ENCODE results near the gene TAF12.

TAF12 gene

DNA sequence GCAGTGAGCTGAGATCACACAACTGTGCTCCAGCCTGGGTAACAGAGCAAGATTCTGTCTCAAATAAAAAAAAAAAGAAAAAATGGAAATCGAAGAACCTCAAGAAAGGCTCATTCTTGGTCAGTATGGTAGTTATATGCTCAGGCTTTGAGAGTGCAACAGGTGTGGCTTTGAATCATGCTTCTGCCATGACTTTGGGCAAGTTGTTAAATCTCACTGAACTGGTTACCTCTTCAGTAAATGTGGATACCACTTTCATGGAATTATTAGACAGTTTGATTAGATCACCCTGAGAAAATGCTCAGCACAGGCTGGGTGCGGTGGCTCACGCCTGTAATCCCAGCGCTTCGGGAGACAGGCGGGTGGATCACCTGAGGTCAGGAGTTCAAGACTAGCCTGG lies 77.1 kb downstream of the TAF12 start:
- no peaks in the 10 kb centered on the region for H3K79me2 ChIP-seq (ENCODE audit: insufficient read depth, low read length)
- no peaks in the 10 kb centered on the region for H3K4me1 ChIP-seq (ENCODE audit: insufficient read depth, low read length, severe bottlenecking)
- no peak overlapping the region for H2AFZ ChIP-seq (ENCODE audit: low read length)
- no peaks in the 10 kb centered on the region for H3K9me3 ChIP-seq (ENCODE audit: low read length)
- H3K9me2 ChIP-seq (ENCODE audit: low read depth, low read length) = no peaks in the 10 kb centered on the region
- H3K4me2 ChIP-seq (ENCODE audit: low read length) = no peak overlapping the region
- no peak for TF ChIP-seq EZH2 (IDR thresholded peaks at IDR 0.05; ENCODE audit: borderline replicate concordance, low read length)
- TF ChIP-seq CTCF (IDR thresholded peaks at IDR 0.05; ENCODE audit: low read length) = no peak
- H3F3A ChIP-seq (ENCODE audit: insufficient read depth, low read length) = no peaks in the 10 kb centered on the region
- H3K4me3 ChIP-seq (ENCODE audit: low read depth, low read length, poor library complexity, severe bottlenecking) = no peak overlapping the region
- no peaks in the 10 kb centered on the region for H3K27me3 ChIP-seq (ENCODE audit: insufficient read depth, low read length)
- H3K27ac ChIP-seq (ENCODE audit: low read depth, low read length, poor library complexity, severe bottlenecking) = no peak overlapping the region
- H3K36me3 ChIP-seq (ENCODE audit: insufficient read depth, low read length) = peaks cover 79% of the 10 kb centered on the region
- no peak overlapping the region for H3K9ac ChIP-seq (ENCODE audit: low read length)
- H4K20me1 ChIP-seq (ENCODE audit: insufficient read depth, low read length) = no peaks in the 10 kb centered on the region

- Histone ChIP-seq H3K4me1 (ENCODE audit: insufficient read depth, low read length, severe bottlenecking) (no peaks in the 10 kb centered on the region), H3K4me2 (ENCODE audit: low read length) (no peak overlapping the region), H3K27me3 (ENCODE audit: insufficient read depth, low read length) (no peaks in the 10 kb centered on the region), H3K9ac (ENCODE audit: low read length) (no peak overlapping the region), H3K9me2 (ENCODE audit: low read depth, low read length) (no peaks in the 10 kb centered on the region), H3K79me2 (ENCODE audit: insufficient read depth, low read length) (no peaks in the 10 kb centered on the region), H3K9me3 (ENCODE audit: low read length) (no peaks in the 10 kb centered on the region), H3K27ac (ENCODE audit: low read depth, low read length, poor library complexity, severe bottlenecking) (no peak overlapping the region), H3K4me3 (ENCODE audit: low read depth, low read length, poor library complexity, severe bottlenecking) (no peak overlapping the region), H3K36me3 (ENCODE audit: insufficient read depth, low read length) (peaks cover 79% of the 10 kb centered on the region), H2AFZ (ENCODE audit: low read length) (no peak overlapping the region), H4K20me1 (ENCODE audit: insufficient read depth, low read length) (no peaks in the 10 kb centered on the region), H3F3A (ENCODE audit: insufficient read depth, low read length) (no peaks in the 10 kb centered on the region)
- no peak for TF ChIP-seq EZH2 (IDR thresholded peaks at IDR 0.05; ENCODE audit: borderline replicate concordance, low read length)
- no peak for TF ChIP-seq CTCF (IDR thresholded peaks at IDR 0.05; ENCODE audit: low read length)
Observed at GRCh38 chr1:28565040-28565439, 77.8 kb downstream of the TAF12 start.

DNA sequence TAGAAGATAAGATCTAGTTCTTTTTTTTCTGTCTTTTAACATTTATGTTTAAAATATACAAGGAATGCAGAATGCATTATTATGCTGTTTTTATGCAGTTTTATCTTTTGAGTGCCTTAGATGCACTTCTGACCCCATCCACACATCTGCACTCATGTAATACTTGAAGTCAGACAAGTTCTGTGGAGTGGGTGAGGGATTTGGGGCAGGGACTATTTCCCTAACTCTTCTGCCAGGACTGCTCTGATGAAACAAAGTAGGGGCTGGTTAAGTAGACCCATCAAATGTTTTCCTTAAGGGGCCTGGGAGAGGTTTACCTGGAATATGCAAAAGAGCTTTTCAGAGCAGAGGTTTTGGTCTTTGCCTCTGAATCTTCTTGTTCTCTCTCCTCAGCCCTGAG lies 78.6 kb downstream of the TAF12 start:
- H3K27ac ChIP-seq (ENCODE audit: low read depth, low read length, poor library complexity, severe bottlenecking) = no peak overlapping the region
- no peak overlapping the region for H3K9ac ChIP-seq (ENCODE audit: low read length)
- no peaks in the 10 kb centered on the region for H4K20me1 ChIP-seq (ENCODE audit: insufficient read depth, low read length)
- no peaks in the 10 kb centered on the region for H3K27me3 ChIP-seq (ENCODE audit: insufficient read depth, low read length)
- no peaks in the 10 kb centered on the region for H3F3A ChIP-seq (ENCODE audit: insufficient read depth, low read length)
- no peak overlapping the region for H3K4me2 ChIP-seq (ENCODE audit: low read length)
- no peaks in the 10 kb centered on the region for H3K9me2 ChIP-seq (ENCODE audit: low read depth, low read length)
- no peak overlapping the region for H2AFZ ChIP-seq (ENCODE audit: low read length)
- TF ChIP-seq EZH2 (IDR thresholded peaks at IDR 0.05; ENCODE audit: borderline replicate concordance, low read length) = no peak
- no peak for TF ChIP-seq CTCF (IDR thresholded peaks at IDR 0.05; ENCODE audit: low read length)
- no peaks in the 10 kb centered on the region for H3K4me1 ChIP-seq (ENCODE audit: insufficient read depth, low read length, severe bottlenecking)
- H3K36me3 ChIP-seq (ENCODE audit: insufficient read depth, low read length) = peaks cover 85% of the 10 kb centered on the region
- no peak overlapping the region for H3K4me3 ChIP-seq (ENCODE audit: low read depth, low read length, poor library complexity, severe bottlenecking)
- no peaks in the 10 kb centered on the region for H3K79me2 ChIP-seq (ENCODE audit: insufficient read depth, low read length)
- H3K9me3 ChIP-seq (ENCODE audit: low read length) = no peaks in the 10 kb centered on the region
